Liver (tissue), 9 donors: ENCODE results near the gene ENPP1. TPM values are rescaled to one million over a fixed set of nuclear protein-coding genes. Genes with fewer than 3 reads are reported as not detected.

Experiments
- DNase-seq: peaks from one replicate; pipeline ENCODE4 v3.0.0-alpha.2; 2017; ENCODE audit warnings: low spot score
- H3K27ac ChIP-seq, 2 donors: one replicate each; pipeline ENCODE4 v1.7.0; 2013; ENCODE audit warnings: inconsistent platforms in 2 of 2, low read length in 2 of 2, control low read depth in 1 of 2, low read depth in 1 of 2, mild to moderate bottlenecking in 1 of 2
- H3K27me3 ChIP-seq, 4 donors: one replicate each; pipeline versions ENCODE4 v1.6.1 to v1.7.0; 2013; ENCODE audit warnings: low read length in 3 of 4, inconsistent platforms in 1 of 4, mild to moderate bottlenecking in 1 of 4, moderate library complexity in 1 of 4; ENCODE audit not compliant: control insufficient read depth in 4 of 4, insufficient read depth in 4 of 4
- H3K36me3 ChIP-seq, 4 donors: one replicate each; pipeline versions ENCODE4 v1.6.1 to v1.7.0; 2013; ENCODE audit warnings: low read length in 3 of 4, mild to moderate bottlenecking in 3 of 4, low read depth in 1 of 4, moderate library complexity in 1 of 4; ENCODE audit not compliant: control insufficient read depth in 4 of 4, insufficient read depth in 3 of 4
- H3K4me1 ChIP-seq, 4 donors: one replicate each; pipeline versions ENCODE4 v1.6.1 to v1.7.0; 2013; ENCODE audit warnings: low read length in 3 of 4, mild to moderate bottlenecking in 3 of 4, moderate library complexity in 1 of 4; ENCODE audit not compliant: control insufficient read depth in 4 of 4, insufficient read depth in 4 of 4
- H3K4me3 ChIP-seq, 3 donors: one replicate each; pipeline versions ENCODE4 v1.6.1 to v1.7.0; 2013; ENCODE audit warnings: low read length in 3 of 3, control low read depth in 1 of 3, low read depth in 1 of 3, mild to moderate bottlenecking in 1 of 3
- H3K9ac ChIP-seq, 2 donors: one replicate each; pipeline ENCODE4 v1.7.0; 2013; ENCODE audit warnings: low read length in 2 of 2, mild to moderate bottlenecking in 2 of 2, moderate library complexity in 2 of 2, control low read depth in 1 of 2, low read depth in 1 of 2
- H3K9me3 ChIP-seq, 4 donors: one replicate each; pipeline versions ENCODE4 v1.6.1 to v1.7.0; 2013; ENCODE audit warnings: low read length in 3 of 4; ENCODE audit not compliant: control insufficient read depth in 4 of 4
- EGR1 ChIP-seq, 2 donors: IDR thresholded peaks; 2 replicates each; pipeline ENCODE4 v1.6.1; 2016 to 2018; ENCODE audit warnings: antibody characterized with exemption in 2 of 2, low read depth in 2 of 2
- FOXA1 ChIP-seq: IDR thresholded peaks from 2 replicates; pipeline ENCODE4 v1.6.1; 2016; ENCODE audit warnings: antibody characterized with exemption
- FOXA2 ChIP-seq: IDR thresholded peaks from 2 replicates; pipeline ENCODE4 v1.6.1; 2016; ENCODE audit warnings: antibody characterized with exemption
- GABPA ChIP-seq, 2 donors: IDR thresholded peaks in 1 of 2; conservative IDR thresholded peaks in 1 of 2; 2 replicates each; pipeline ENCODE4 v1.6.1; 2016; ENCODE audit warnings: antibody characterized with exemption in 2 of 2, mild to moderate bottlenecking in 1 of 2, moderate library complexity in 1 of 2
- HNF4A ChIP-seq, 2 donors: conservative IDR thresholded peaks; 2 replicates each; pipeline ENCODE4 v1.6.1; 2016; ENCODE audit warnings: antibody characterized with exemption in 2 of 2, mild to moderate bottlenecking in 2 of 2
- HNF4G ChIP-seq: IDR thresholded peaks from 2 replicates; pipeline ENCODE4 v1.6.1; 2016; ENCODE audit warnings: antibody characterized with exemption
- JUND ChIP-seq, 2 donors: IDR thresholded peaks; 2 replicates each; pipeline ENCODE4 v1.6.1; 2016; ENCODE audit warnings: antibody characterized with exemption in 2 of 2
- NR2F2 ChIP-seq: IDR thresholded peaks from 2 replicates; pipeline ENCODE4 v1.6.1; 2016; ENCODE audit warnings: antibody characterized with exemption
- RAD21 ChIP-seq, 2 donors: IDR thresholded peaks; 2 replicates each; pipeline ENCODE4 v1.6.1; 2016; ENCODE audit warnings: antibody characterized with exemption in 2 of 2, mild to moderate bottlenecking in 2 of 2
- RXRA ChIP-seq, 2 donors: IDR thresholded peaks; 2 replicates each; pipeline ENCODE4 v1.6.1; 2017 to 2018; ENCODE audit warnings: antibody characterized with exemption in 2 of 2, mild to moderate bottlenecking in 1 of 2
- SP1 ChIP-seq: IDR thresholded peaks from 2 replicates; pipeline ENCODE4 v1.6.1; 2018; ENCODE audit warnings: antibody characterized with exemption, mild to moderate bottlenecking
- TAF1 ChIP-seq: conservative IDR thresholded peaks from 2 replicates; pipeline ENCODE4 v1.6.1; 2016; ENCODE audit warnings: antibody characterized with exemption, mild to moderate bottlenecking
- YY1 ChIP-seq: IDR thresholded peaks from 2 replicates; pipeline ENCODE4 v1.6.1; 2016; ENCODE audit warnings: antibody characterized with exemption, mild to moderate bottlenecking
- WGBS: extraction: QIAGEN DNeasy Blood & Tissue Kit; methylation state at CpG from one replicate; pipeline ENCODE4 v1.1.7; 2013; 5-methylcytosine and 5-hydroxymethylcytosine counted together
- polyA plus RNA-seq, 2 donors: library from polyadenylated mRNA; stranded (reverse) in 1 of 2; unstranded in 1 of 2; fragments of 200-250 nt in 1 of 2; fragments of >200 nt in 1 of 2; fragmentation: Nextera tagmentation in 1 of 2; extraction: Ambion mirVana in 1 of 2; gene quantifications; one replicate each; pipeline versions ENCODE4 v1.2.1 to v1.2.3, GENCODE V29; 2013 to 2015
- total RNA-seq, 2 donors: library from RNA; depleted of rRNA; stranded (reverse); fragments of >200 nt; gene quantifications; one replicate each; pipeline ENCODE4 v1.2.3, GENCODE V29; 2014
- TF ChIP-seq, protein P1 (sequence below): IDR thresholded peaks from 2 replicates; pipeline ENCODE4 v1.6.1; 2016; ENCODE audit warnings: antibody characterized with exemption
- TF ChIP-seq, protein P2 (sequence below): IDR thresholded peaks from 2 replicates; pipeline ENCODE4 v1.6.1; 2016; ENCODE audit warnings: antibody characterized with exemption
- TF ChIP-seq, protein P3 (sequence below): IDR thresholded peaks from 2 replicates; pipeline ENCODE4 v1.6.1; 2016; ENCODE audit warnings: antibody characterized with exemption, mild to moderate bottlenecking
- TF ChIP-seq, protein P4 (sequence below): fragments of 150-350 bp; IDR thresholded peaks from 2 replicates; pipeline ENCODE4 v1.5.1; 2017; ENCODE audit warnings: improper control_type of control experiment, low read depth, low read length; ENCODE audit not compliant: missing input control
- TF ChIP-seq, protein P5 (sequence below): IDR thresholded peaks from 2 replicates; pipeline ENCODE4 v1.6.1; 2016; ENCODE audit warnings: antibody characterized with exemption
- donor health status: healthy.
- donor health status: healthy.
- donor health status: healthy.
- donor health status: healthy.
- donor health status: healthy.

Gene ENPP1
- total and polyA plus RNA-seq, 4 donors = 9.5 to 53.1 (median 31.1) TPM

DNA sequence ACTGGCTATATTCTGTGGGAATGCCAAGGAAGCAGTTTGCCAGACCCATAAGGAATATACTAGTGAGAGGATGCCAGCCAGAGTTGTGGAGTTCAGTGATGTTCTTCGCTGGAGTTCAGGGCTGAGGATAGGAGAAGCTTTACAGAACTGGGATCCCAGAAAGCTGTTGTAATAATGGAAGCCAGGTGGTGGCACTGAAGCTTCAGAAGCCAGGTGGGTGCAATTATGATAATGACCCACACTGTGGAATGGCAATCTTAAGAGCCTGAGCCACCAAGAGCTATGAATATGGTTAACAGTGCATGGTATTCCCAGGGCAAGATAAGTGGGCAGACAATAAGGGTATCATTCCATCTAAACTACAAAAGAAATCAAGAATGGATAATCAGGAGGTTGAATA is 25.1 kb upstream of the ENPP1 start:
- TF ChIP-seq, protein P1, sequence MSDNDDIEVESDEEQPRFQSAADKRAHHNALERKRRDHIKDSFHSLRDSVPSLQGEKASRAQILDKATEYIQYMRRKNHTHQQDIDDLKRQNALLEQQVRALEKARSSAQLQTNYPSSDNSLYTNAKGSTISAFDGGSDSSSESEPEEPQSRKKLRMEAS = no peak
- TF ChIP-seq, protein P2, sequence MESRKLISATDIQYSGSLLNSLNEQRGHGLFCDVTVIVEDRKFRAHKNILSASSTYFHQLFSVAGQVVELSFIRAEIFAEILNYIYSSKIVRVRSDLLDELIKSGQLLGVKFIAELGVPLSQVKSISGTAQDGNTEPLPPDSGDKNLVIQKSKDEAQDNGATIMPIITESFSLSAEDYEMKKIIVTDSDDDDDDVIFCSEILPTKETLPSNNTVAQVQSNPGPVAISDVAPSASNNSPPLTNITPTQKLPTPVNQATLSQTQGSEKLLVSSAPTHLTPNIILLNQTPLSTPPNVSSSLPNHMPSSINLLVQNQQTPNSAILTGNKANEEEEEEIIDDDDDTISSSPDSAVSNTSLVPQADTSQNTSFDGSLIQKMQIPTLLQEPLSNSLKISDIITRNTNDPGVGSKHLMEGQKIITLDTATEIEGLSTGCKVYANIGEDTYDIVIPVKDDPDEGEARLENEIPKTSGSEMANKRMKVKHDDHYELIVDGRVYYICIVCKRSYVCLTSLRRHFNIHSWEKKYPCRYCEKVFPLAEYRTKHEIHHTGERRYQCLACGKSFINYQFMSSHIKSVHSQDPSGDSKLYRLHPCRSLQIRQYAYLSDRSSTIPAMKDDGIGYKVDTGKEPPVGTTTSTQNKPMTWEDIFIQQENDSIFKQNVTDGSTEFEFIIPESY = no peak
- TF ChIP-seq, protein P3, sequence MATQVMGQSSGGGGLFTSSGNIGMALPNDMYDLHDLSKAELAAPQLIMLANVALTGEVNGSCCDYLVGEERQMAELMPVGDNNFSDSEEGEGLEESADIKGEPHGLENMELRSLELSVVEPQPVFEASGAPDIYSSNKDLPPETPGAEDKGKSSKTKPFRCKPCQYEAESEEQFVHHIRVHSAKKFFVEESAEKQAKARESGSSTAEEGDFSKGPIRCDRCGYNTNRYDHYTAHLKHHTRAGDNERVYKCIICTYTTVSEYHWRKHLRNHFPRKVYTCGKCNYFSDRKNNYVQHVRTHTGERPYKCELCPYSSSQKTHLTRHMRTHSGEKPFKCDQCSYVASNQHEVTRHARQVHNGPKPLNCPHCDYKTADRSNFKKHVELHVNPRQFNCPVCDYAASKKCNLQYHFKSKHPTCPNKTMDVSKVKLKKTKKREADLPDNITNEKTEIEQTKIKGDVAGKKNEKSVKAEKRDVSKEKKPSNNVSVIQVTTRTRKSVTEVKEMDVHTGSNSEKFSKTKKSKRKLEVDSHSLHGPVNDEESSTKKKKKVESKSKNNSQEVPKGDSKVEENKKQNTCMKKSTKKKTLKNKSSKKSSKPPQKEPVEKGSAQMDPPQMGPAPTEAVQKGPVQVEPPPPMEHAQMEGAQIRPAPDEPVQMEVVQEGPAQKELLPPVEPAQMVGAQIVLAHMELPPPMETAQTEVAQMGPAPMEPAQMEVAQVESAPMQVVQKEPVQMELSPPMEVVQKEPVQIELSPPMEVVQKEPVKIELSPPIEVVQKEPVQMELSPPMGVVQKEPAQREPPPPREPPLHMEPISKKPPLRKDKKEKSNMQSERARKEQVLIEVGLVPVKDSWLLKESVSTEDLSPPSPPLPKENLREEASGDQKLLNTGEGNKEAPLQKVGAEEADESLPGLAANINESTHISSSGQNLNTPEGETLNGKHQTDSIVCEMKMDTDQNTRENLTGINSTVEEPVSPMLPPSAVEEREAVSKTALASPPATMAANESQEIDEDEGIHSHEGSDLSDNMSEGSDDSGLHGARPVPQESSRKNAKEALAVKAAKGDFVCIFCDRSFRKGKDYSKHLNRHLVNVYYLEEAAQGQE = no peak
- no peak for TF ChIP-seq FOXA2
- TF ChIP-seq JUND (IDR thresholded peaks at IDR 0.05) = no peak
- TF ChIP-seq FOXA1 = no peak
- TF ChIP-seq GABPA (IDR thresholded peaks at IDR 0.05 in 1 of 2, conservative IDR thresholded peaks at IDR 0.05 in 1 of 2) = no peak
- TF ChIP-seq, protein P4, sequence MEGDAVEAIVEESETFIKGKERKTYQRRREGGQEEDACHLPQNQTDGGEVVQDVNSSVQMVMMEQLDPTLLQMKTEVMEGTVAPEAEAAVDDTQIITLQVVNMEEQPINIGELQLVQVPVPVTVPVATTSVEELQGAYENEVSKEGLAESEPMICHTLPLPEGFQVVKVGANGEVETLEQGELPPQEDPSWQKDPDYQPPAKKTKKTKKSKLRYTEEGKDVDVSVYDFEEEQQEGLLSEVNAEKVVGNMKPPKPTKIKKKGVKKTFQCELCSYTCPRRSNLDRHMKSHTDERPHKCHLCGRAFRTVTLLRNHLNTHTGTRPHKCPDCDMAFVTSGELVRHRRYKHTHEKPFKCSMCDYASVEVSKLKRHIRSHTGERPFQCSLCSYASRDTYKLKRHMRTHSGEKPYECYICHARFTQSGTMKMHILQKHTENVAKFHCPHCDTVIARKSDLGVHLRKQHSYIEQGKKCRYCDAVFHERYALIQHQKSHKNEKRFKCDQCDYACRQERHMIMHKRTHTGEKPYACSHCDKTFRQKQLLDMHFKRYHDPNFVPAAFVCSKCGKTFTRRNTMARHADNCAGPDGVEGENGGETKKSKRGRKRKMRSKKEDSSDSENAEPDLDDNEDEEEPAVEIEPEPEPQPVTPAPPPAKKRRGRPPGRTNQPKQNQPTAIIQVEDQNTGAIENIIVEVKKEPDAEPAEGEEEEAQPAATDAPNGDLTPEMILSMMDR = peak; percentile 57
- TF ChIP-seq, protein P5, sequence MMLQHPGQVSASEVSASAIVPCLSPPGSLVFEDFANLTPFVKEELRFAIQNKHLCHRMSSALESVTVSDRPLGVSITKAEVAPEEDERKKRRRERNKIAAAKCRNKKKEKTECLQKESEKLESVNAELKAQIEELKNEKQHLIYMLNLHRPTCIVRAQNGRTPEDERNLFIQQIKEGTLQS = no peak
- TF ChIP-seq SP1 = no peak
- no peak for TF ChIP-seq HNF4G
- TF ChIP-seq EGR1 (IDR thresholded peaks at IDR 0.05; ENCODE audit: low read depth in 2 of 2) = no peak
- no peak for TF ChIP-seq YY1
- TF ChIP-seq RXRA (IDR thresholded peaks at IDR 0.05) = no peak
- peak; percentile 90 to 91 for TF ChIP-seq RAD21 (IDR thresholded peaks at IDR 0.05)
- TF ChIP-seq TAF1 = no peak
- no peak for TF ChIP-seq HNF4A (conservative IDR thresholded peaks at IDR 0.05)
- Histone ChIP-seq H3K4me1 (no peaks in the 10 kb centered on the region), H3K9ac (no peak overlapping the region), H3K36me3 (no peaks in the 10 kb centered on the region), H3K27me3 (no peaks in the 10 kb centered on the region), H3K9me3 (no peaks in the 10 kb centered on the region), H3K4me3 (no peak overlapping the region), H3K27ac (no peak overlapping the region)
- DNase-seq = no peak
- 68% methylated on average over 1 of the region's 1 CpG for WGBS

DNA sequence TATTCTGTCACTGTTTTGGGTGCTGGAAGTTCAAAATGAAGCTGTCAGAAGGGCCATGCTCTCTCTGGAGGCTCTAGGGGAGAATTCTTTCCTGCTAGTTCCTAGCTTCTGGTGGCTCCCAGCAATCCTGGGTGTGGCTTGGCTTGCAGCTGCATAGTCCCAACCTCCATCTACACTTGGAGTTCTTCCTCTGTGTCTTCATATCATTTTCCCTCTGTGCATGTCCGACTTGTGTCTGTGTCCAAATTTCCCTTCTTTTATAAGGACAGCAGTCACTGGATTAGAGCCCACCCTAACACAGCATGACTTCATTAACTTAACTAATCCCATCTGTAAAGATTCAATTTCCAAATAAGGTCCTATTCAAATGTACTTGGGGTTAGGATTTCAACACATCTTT is 23.3 kb upstream of the ENPP1 start:
- Histone ChIP-seq H3K27ac (no peak overlapping the region), H3K4me1 (no peaks in the 10 kb centered on the region), H3K36me3 (no peaks in the 10 kb centered on the region), H3K9ac (no peak overlapping the region), H3K4me3 (no peak overlapping the region), H3K27me3 (no peaks in the 10 kb centered on the region), H3K9me3 (no peaks in the 10 kb centered on the region)
- WGBS = 75% methylated on average over 1 of the region's 1 CpG
- no peak for DNase-seq
- TF ChIP-seq, protein P5 = no peak
- TF ChIP-seq JUND (IDR thresholded peaks at IDR 0.05) = no peak
- TF ChIP-seq GABPA (IDR thresholded peaks at IDR 0.05 in 1 of 2, conservative IDR thresholded peaks at IDR 0.05 in 1 of 2) = no peak
- TF ChIP-seq SP1 = no peak
- TF ChIP-seq, protein P4 = no peak
- TF ChIP-seq YY1 = no peak
- TF ChIP-seq NR2F2 = no peak
- no peak for TF ChIP-seq FOXA2
- TF ChIP-seq, protein P2 = no peak
- TF ChIP-seq FOXA1 = no peak
- TF ChIP-seq HNF4A (conservative IDR thresholded peaks at IDR 0.05) = no peak
